Progenitor cell of endocrine pancreas (in vitro differentiated cells): ENCODE results near the gene EBF4. TPM values are rescaled to one million over a fixed set of nuclear protein-coding genes. Genes with fewer than 3 reads are reported as not detected.
A peak's percentile ranks its signal among the peaks of the same experiment; 100 is the strongest.

ENCODE experiments used
- DNase-seq: peaks from one replicate; pipeline ENCODE4 v3.0.0; 2021; ENCODE audit warnings: low spot score; ENCODE audit not compliant: unreplicated experiment
- H3K27ac Mint-ChIP-seq: 2 replicates; pipeline ENCODE4 v1.8.0; 2021; ENCODE audit warnings: mild to moderate bottlenecking, moderate library complexity, mixed read lengths
- H3K27me3 Mint-ChIP-seq: 2 replicates; pipeline ENCODE4 v1.8.0; 2021; ENCODE audit warnings: mixed read lengths
- H3K36me3 Mint-ChIP-seq: 2 replicates; pipeline ENCODE4 v1.8.0; 2022; ENCODE audit warnings: mixed read lengths; ENCODE audit not compliant: insufficient read depth
- H3K4me1 Mint-ChIP-seq: 2 replicates; pipeline ENCODE4 v1.8.0; 2021; ENCODE audit warnings: low read depth, mixed read lengths
- H3K4me3 Mint-ChIP-seq: 2 replicates; pipeline ENCODE4 v1.8.0; 2021; ENCODE audit warnings: low read depth, mild to moderate bottlenecking, moderate library complexity, mixed read lengths
- H3K9me3 Mint-ChIP-seq: 2 replicates; pipeline ENCODE4 v1.8.0; 2021; ENCODE audit warnings: low read depth, mixed read lengths
- CTCF ChIP-seq: fragments of 200-600 bp; sonication (generic); IDR thresholded peaks from one replicate; pipeline ENCODE4 v1.5.0; 2021; ENCODE audit warnings: antibody characterized with exemption, mild to moderate bottlenecking; ENCODE audit not compliant: unreplicated experiment
- total RNA-seq: library from RNA; stranded (reverse); gene quantifications from 2 replicates; pipeline ENCODE4 v1.2.1, GENCODE V29; 2021

The EBF4 gene
- total RNA-seq, 1 donor from 2014 or later = 63.8 TPM

- Mint-ChIP-seq H3K4me1 (peaks cover 12% of the 10 kb centered on the region), H3K27ac (no peak overlapping the region)
Observed at GRCh38 chr20:2796011-2796660, 103.6 kb downstream of the EBF4 start.

GRCh38 chr20:2797136-2797983, 104.8 kb downstream of the EBF4 start:
- H3K27ac Mint-ChIP-seq = no peak overlapping the region
- no peaks in the 10 kb centered on the region for H3K9me3 Mint-ChIP-seq
- peaks cover 7% of the 10 kb centered on the region for H3K27me3 Mint-ChIP-seq
- no peak for DNase-seq
- no peak overlapping the region for H3K4me3 Mint-ChIP-seq
- no peak for TF ChIP-seq CTCF
- peaks cover 10% of the 10 kb centered on the region for H3K36me3 Mint-ChIP-seq
- peaks cover 16% of the 10 kb centered on the region for H3K4me1 Mint-ChIP-seq

More at GRCh38 chr20:2796011-2796660, 103.6 kb downstream of the EBF4 start:
- no peak for TF ChIP-seq CTCF
- H3K27me3 Mint-ChIP-seq = peaks cover 4% of the 10 kb centered on the region
- no peak for DNase-seq
- H3K9me3 Mint-ChIP-seq = no peaks in the 10 kb centered on the region
- H3K36me3 Mint-ChIP-seq = peaks cover 10% of the 10 kb centered on the region
- H3K4me3 Mint-ChIP-seq = no peak overlapping the region

GRCh38 chr20:2798095-2798805, 105.7 kb downstream of the EBF4 start:
- Mint-ChIP-seq H3K36me3 (peaks cover 9% of the 10 kb centered on the region), H3K27ac (no peak overlapping the region), H3K27me3 (peaks cover 12% of the 10 kb centered on the region), H3K9me3 (no peaks in the 10 kb centered on the region), H3K4me3 (peak overlapping the region; percentile 95), H3K4me1 (peaks cover 16% of the 10 kb centered on the region)
- TF ChIP-seq CTCF = no peak
- DNase-seq = no peak

GRCh38 chr20:2798814-2799213, 106.2 kb downstream of the EBF4 start:
- DNase-seq = no peak
- peak overlapping the region; percentile 95 for H3K4me3 Mint-ChIP-seq
- no peaks in the 10 kb centered on the region for H3K9me3 Mint-ChIP-seq
- peaks cover 6% of the 10 kb centered on the region for H3K36me3 Mint-ChIP-seq
- no peak overlapping the region for H3K27ac Mint-ChIP-seq
- TF ChIP-seq CTCF = no peak
- H3K4me1 Mint-ChIP-seq = peaks cover 16% of the 10 kb centered on the region
- H3K27me3 Mint-ChIP-seq = peaks cover 16% of the 10 kb centered on the region

GRCh38 chr20:2799271-2799670, 106.7 kb downstream of the EBF4 start:
- peak overlapping the region; percentile 95 for H3K4me3 Mint-ChIP-seq
- H3K27me3 Mint-ChIP-seq = peaks cover 20% of the 10 kb centered on the region
- no peaks in the 10 kb centered on the region for H3K9me3 Mint-ChIP-seq
- peak overlapping the region; percentile 91 for H3K27ac Mint-ChIP-seq
- H3K36me3 Mint-ChIP-seq = peaks cover 6% of the 10 kb centered on the region
- no peak for TF ChIP-seq CTCF
- H3K4me1 Mint-ChIP-seq = peaks cover 16% of the 10 kb centered on the region
- no peak for DNase-seq
